HG02763 (cell line): ENCODE measurements around the gene TPD52L2.
"Not testable (repeated sequence)": the region's sequence is repeated elsewhere in the genome, so short reads cannot be mapped to it uniquely, and the experiment has no call there.

ENCODE experiments used
- ATAC-seq: cut with Tn5 transposase; IDR thresholded peaks from one replicate; pipeline ENCODE4 v1.9.1; 2021; ENCODE audit warnings: mild to moderate bottlenecking, moderate library complexity; ENCODE audit not compliant: unreplicated experiment

Gene TPD52L2

DNA sequence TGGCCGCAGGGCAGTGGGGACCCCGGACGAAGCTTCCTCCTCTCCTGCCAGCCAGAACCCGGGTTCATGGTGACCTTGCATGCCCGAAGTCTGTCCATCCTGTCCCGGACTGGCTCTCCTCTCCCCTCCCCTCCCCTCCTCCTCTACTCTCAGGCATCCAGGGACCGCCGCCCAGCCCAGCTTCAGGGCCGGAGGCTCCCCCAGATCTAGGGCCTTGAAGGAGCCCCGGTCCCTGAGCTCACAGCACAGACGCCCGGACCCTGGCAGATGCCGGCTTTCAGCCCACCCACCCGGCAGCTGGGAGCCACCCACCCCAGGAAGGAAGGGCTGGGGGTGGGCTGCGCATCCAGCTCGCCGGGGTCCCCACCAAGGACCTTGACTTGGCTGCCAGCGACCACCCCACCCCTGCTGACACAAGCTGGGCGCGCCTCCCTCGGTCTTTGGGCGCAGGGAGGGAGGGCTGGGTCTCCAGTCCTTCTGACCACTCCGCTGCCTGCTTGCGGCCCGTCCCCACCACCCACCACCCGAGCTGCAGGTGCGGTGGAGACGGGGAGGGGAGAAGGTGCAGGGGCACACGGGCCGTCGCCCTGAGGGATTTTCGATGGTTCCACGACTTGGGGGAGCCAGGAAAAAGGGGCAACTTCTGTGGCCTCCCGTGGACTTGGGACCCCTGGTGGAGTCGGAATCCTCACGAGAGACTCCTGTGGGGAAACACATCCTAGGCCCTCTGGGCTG lies 9.5 kb upstream of the TPD52L2 start:
- ATAC-seq: no peak

DNA sequence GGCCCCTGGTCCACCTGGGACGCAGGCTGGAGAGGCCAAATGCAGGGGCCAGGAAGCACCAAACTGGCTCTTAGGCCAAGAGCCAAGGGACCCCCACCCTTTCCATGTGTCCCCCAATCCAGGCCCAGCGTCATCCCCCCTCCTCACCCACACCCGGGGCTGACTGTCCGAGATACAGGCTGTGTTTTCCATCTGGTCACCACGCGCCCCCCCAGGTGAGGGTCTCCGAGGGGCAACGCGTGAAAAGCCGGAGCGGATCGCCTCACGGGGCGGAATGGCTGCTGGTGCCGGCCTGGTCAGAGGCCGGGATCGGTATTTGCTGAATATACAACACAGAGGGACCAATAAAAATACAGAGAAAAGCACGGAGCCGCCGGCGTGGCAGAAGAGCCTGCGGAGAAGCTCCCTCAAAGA lies 9.0 kb upstream of the TPD52L2 start:
- ATAC-seq: no peak

DNA sequence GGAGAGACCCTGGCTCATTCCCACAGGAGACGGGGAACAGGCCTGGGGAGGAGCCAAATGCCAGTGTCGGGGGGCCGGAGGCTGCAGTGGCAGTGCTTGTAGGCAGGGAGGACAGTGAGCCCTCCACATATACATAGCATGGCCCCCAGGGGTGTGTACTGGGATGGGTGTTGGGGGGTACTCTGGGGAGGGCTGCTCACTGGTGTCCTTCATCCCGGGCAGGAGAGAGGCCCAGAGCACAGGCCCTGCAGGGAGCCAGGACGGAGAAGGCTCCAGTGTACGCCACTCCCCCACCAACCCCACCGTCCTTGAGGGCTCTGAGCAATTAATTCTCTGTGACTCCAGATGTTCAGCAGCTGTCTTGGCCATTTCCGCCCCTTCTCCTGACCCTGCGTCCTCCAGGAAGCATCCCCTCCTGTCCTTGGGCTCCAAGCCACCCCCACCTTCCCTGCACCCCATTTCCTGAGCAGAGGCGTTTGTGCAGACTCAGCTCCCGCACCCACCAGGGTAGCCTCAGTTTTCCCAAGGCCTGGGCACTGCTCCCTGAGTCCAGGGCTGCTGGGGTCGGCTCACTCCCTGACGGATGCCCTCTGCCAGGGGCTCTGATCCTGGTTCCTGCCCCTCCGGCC lies 7.2 kb upstream of the TPD52L2 start:
- no peak for ATAC-seq

DNA sequence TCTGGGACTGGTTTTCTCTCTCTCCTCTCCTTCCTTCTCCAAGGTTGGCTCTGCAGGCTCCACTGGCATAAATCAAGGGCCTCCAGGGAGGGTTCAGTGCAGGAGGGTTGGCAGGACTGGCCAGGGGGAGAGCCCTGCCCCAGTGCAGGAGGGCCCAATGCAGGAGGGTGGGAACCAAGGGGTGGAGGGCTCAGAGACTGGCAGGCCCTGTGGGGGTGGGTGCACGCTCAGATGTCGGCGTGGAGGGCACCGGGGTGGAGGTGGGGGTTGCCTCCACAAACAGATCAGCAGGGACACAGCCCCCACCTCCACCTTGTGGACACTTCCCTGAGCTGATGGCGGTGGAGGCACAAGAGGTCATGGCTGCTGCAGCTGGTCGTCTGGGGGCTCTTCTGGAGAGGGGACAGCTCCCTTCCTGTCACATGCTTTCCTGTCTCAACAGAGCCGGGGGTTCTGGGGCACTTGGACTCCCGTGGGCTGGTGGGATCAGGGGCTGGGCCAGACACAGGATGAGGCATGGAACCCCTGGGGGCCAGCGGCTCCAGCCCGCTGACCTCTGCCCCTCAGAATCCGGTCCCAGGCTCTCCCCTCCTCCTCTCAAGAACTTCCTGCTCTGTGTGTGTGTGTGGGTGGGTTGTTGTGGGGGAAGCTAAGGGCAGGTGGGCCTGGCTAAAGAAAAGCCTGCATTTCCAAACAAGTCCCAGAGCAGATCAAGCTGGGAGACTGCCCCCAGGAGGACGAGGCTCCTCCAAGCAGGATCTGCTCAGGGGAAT lies 6.5 kb upstream of the TPD52L2 start:
- ATAC-seq: no peak

DNA sequence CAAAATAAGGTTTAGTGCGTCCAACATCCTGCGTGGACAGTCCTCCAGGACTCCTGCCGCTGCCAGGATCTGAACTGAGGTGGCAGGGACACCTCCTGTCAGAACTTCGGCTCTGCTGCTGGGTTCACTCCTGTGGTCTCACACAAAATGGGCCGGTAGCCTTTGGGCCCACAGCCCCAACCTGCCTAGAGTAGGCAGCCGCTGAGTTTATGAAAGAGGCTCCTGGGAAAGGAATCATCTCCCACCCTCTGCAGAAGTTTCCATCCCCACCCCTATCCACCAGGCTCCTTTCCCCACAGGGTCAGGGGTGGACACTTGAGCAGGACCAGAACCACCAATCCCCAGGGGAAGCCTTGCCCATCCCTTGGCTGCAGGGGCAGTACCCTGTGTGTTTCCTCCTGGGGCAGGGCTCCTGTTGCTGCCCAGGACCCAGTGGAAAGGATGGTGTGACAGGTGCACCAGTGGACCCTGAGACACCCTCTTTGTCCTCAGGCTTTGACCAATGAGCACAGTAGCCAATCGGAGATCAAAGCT lies 5.8 kb upstream of the TPD52L2 start:
- no peak for ATAC-seq

DNA sequence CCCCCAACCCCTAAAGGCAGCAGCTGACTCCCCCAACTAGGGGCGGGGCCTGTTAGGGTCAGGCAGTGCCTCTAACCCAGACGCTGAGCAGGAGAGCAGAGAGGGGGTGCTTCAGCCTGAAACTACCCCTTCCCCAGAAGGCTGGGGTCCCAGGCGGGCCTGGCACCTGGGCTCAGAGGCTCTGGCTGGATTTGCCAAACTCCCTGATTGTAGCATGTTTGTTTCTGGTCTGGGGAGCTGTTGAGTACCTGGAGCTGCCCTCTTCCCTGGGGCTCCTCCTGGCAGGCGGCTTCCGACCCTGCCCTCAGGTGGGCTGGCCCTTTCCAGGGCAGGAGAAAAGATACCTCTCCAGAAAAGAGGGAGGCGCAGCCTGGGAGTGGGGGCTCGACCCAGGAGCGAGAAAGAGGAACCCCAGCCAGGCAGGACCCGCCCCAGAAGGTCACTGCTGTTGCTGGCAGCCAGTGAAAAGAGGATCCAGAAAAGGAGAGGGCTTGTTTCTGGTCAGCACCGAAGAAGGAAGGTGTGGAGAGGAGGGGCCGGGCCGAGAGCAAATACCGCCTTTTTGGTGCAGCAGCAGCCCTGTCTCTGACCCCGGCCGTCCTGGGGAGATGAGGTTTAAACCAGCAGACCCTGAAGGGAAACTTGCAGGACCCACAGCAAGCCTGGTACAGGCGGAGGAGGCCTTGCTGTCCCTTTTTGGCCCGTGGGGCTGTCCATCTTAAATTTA lies 4.6 kb upstream of the TPD52L2 start:
- ATAC-seq: no peak

DNA sequence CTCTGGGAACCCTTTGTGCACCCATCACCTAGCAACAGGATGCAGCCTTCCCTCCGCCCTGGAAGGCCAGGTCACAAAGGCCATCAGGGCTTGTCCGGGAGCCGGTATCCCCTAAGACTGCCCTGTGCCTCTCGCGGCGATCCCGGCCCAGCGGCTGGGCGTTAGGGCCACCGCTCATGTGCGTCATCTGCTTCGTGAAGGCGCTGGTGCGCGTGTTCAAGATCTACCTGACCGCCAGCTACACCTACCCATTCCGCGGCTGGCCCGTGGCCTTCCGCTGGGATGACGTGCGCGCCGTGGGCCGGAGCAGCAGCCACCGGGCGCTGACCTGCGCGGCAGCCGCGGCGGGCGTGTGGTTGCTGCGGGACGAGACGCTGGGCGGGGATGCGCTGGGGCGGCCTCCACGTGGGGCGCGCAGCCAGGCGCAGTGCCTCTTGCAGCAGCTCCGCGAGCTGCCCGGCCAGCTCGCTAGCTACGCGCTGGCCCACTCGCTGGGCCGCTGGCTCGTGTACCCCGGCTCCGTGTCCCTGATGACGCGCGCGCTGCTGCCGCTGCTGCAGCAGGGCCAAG lies 3.6 kb upstream of the TPD52L2 start, which contains the start of gene ABHD16B:
Gene ABHD16B (plus strand): TSS at position 134 of the 570 bp plus-strand sequence. CDS start 43 bp downstream, at position 177.
- no peak for ATAC-seq

DNA sequence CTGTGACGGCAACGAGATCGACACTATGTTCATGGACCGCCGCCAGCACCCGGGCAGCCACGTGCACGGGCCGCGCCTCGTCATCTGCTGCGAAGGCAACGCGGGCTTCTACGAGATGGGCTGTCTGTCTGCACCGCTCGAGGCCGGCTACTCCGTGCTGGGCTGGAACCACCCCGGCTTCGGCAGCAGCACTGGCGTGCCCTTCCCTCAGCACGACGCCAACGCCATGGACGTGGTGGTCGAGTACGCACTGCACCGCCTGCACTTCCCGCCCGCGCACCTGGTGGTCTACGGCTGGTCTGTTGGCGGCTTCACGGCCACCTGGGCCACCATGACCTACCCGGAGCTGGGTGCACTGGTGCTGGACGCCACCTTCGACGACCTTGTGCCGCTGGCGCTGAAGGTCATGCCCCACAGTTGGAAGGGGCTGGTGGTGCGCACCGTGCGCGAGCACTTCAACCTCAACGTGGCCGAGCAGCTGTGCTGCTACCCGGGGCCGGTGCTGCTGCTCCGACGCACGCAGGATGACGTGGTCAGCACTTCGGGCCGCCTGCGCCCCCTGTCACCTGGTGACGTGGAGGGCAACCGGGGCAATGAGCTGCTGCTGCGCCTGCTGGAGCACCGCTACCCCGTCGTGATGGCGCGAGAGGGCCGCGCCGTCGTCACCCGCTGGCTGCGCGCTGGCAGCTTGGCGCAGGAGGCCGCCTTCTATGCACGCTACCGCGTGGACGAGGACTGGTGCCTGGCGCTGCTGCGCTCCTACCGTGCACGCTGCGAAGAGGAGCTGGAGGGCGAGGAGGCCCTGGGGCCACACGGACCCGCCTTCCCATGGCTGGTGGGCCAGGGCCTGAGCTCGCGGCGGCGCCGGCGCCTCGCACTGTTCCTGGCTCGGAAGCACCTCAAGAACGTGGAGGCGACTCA lies 2.8 kb upstream of the TPD52L2 start:
- ATAC-seq: no peak

DNA sequence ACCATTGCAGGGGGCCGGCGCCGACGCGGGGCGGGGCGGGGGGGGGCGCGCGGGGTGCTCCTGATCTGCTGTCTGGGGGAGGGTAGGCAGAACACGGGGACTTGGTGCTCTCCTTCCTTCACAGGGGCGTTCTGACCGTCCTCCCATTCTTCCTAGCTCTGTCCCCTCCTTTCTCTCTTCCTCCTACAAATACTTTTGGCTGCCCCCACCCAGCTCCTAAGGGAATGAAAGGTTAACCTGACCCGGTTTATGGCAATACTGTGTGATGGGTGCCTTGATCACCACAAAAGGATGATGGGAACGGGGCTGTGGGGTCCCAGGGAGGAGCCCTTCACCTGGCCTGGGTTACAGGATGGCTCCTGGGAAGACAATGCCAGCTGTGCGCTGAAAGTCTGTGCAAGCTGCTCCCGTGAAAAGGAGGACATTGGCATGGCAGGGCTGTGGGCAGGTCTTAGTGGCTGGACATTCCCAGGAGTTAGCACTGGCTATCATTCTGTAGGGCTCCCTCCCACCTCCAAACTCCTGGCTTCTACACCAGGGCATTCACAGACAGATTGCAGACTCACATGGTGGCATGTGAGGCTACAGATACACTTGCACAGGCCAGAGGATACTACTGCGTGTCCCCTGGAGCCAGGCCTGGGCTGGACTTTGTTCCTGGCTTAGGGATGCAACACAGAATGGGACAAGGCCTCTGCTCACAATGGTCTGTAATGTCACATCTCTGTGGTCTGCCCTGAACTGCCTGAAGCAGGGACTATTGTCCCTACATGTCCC lies 1.9 kb upstream of the TPD52L2 start:
- ATAC-seq: no peak

DNA sequence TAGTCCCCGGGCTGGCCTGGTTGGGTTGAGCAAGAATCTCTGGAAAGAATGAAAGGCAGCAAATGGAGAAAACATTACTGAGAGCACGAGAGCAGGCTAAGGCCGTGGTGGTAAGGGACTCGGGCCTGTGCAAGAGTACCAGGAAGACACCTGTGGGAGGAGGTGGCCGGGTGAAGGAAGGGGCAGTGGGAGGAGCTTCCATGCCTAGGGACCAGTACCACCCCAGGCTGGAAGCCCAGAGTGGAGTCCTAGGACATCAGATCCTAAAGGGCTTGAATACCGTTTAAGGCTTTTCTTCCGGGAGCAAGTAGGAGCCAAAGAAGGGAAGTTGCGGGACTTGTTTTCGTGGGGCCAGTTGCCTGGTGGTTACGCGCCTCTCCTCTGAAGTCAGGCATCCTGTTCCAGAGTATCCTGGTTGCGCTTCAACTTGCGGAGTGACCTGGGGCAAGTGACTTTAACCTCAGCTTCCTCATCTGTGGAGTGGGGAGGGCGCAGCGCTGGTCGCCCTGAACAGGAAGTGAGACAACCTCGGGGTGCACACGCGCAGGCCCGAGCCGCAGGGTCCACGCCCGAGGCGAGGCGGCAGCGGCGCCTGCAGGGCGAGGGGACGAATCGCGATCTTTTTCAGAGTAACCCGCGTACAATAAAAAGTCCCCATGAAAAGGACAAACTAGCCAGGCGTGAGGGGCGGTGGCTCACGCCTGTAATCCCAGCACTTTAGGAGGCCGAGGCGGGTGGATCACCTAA lies 1.1 kb upstream of the TPD52L2 start:
- ATAC-seq: peak; percentile 70

DNA sequence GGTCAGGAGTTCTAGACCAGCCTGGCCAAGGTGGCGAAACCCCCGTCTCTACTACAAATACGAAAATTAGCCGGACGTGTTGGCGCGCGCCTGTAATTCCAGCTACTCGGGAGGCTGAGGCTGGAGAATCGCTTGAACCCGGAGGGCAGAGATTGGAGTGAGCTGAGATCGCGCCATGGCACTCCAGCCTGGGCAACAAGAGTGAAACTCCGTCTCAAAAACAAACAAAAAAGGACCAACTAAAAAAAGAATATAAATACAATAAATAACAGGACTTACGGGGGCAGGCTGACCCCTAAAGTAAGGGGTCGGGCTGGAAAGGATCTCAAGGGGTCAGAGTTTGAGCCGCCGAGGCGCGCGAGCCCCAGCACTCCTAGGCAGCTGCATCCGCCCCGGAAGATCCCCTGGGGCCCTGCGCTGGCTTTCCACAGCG lies 509 bp upstream of the TPD52L2 start:
- no peak for ATAC-seq

DNA sequence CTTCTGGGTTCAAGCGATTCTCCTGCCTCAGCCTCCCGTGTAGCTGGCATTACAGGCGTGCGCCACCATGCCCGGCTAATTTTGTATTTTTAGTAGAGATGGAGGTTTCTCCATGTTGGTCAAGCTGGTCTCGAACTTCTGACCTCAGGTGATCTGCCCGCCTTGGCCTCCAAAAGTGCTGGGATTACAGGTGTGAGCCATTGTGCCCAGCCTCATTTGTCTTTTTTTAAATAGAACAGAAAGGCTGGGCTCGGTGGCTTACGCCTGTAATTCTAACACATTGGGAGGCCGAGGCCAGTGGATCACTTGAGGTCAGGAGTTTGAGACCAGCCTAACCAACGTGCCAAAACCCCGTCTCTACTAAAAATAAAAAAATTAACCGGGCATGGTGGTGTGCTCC lies 2.0 kb downstream of the TPD52L2 start:
- ATAC-seq: not testable (repeated sequence)

DNA sequence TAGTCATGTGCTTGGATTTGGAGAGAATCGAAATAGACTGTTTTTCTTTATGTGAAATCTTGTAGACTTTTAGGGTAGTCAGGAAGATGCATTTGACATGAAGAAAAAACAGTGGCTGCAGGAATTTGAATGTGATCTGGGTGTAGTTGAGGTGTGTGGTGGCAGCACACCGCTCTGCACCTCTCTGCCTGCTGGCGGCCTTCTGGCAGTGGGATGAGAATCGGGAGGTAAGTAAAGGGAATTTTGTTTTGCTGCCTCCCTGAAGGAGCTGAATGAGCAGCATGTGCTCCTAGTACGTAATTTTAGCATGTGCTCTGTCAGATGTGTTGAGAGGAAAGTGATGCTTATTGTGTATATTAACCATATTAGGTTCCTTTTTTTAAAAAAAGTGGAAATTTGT lies 3.2 kb downstream of the TPD52L2 start:
- ATAC-seq: no peak

DNA sequence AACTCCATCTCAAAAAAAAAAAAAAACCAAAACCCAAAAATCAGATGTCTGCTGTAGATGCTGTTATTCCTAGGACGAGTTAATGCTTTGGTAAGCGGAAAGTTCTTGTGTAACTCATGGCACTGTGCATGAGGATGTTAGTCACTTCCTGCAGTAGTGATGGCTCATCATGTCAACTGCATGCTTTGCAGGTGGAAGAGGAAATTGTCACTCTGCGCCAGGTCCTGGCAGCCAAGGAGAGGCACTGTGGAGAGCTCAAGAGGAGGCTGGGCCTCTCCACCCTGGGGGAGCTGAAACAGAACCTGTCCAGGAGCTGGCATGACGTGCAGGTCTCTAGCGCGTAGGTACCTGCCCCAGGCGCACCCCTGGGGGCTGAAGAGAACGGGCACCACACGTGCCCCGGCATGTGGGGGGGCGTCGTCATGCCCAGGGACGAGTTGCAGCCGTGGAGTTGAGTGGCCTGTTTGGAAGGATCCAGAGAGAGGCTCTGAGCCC lies 8.5 kb downstream of the TPD52L2 start:
- ATAC-seq: no peak

DNA sequence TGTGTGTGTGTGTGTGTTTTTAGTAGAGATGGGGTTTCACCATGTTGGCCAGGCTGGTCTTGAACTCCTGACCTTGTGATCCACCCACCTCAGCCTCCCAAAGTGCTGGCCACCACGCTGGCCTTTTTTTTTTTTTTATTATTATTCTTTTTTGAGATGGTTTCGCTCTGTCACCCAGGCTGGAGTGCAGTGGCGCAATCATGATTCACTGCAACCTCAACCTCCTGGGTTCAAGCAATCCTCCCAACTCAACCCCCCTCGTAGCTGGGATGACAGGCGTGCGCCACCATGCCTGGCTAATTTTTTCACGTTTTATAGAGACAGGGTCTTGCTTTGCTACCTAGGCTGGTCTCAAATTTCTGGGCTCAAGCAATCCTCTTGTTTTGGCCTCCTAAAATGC lies 9.2 kb downstream of the TPD52L2 start:
- not testable (repeated sequence) for ATAC-seq

DNA sequence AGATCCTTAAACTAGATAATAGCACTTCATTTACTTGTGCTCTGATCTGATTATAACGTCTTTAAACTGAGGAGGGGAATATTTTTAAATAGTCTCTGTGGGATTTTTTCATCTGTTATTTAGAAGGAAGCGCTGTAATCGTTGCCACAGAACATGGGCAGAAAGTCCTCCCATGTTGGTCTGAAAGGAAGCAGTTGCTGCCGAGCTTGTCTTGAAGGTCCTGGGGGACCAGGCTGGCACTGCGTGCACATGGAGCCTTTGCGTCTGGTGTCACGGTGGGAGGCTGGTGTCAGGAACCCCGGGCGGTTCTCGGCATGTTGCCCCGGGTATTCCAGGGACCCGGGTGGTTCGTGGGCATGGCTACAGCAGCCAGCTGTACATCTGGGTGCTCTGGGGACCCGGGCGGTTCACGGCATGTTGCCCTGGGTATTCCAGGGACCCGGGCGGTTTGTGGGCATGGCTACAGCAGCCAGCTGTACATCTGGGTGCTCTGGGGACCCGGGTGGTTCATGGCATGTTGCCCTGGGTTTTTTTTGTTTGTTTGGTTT lies 11.5 kb downstream of the TPD52L2 start:
- ATAC-seq: no peak

DNA sequence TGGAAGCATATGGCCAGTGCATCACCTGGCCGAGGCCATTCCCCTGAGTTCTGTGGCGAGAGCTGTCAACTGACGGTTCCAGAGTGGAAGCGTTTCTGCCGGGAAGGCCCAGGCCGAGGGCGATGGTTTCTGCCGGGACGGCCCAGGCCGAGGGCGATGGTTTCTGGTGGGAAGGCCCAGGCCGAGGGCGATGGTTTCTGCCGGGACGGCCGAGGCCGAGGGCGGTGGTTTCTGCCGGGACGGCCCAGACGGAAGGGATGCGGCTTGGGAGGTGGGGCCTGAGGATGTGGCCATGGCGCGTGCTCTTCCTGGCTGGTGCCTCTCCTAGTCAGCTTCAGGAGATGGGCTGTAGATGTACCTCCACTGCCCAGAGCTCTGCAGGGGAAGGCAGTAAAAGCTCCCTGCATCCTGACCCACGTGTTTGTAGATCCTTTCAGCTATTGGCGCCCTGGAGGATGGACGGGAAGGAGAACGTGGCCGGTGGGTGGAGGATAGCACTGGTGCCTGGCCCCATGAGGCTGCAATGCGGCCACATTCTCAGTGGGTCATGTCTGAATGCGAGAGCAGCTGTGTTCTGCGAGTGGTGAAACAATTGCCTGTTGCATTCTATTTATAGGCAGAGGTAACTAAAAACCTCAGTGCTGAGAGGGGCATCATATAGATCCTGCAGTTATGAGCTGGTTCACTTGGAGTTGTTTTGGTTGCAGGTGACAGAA lies 12.8 kb downstream of the TPD52L2 start:
- ATAC-seq: no peak
